WERI-Rb-1 (cell line): ENCODE results near the gene ADAMTSL2.

ENCODE experiments used
- DNase-seq: peaks from one replicate; pipeline ENCODE4 v3.0.0-alpha.2; 2020
- H3K27ac ChIP-seq: fragments of 250-450 bp; sonication (Bioruptor Pico); 2 replicates; pipeline ENCODE4 v1.5.1; 2020; ENCODE audit warnings: mild to moderate bottlenecking, moderate library complexity
- H3K27me3 ChIP-seq: fragments of 250-450 bp; sonication (Bioruptor Pico); 2 replicates; pipeline ENCODE4 v1.5.1; 2021; ENCODE audit warnings: mild to moderate bottlenecking, low read depth, moderate library complexity; ENCODE audit not compliant: insufficient read depth, severe bottlenecking
- H3K36me3 ChIP-seq: fragments of 250-450 bp; sonication (Bioruptor Pico); 2 replicates; pipeline ENCODE4 v1.5.1; 2020; ENCODE audit warnings: mild to moderate bottlenecking, moderate library complexity
- H3K4me3 ChIP-seq: 2 replicates; pipeline ENCODE4 v1.5.1; 2011; ENCODE audit warnings: low read depth, mild to moderate bottlenecking, control low read depth, low read length
- H3K9me3 ChIP-seq: fragments of 250-450 bp; sonication (Bioruptor Pico); 2 replicates; pipeline ENCODE4 v1.5.1; 2021; ENCODE audit warnings: mild to moderate bottlenecking, moderate library complexity; ENCODE audit not compliant: severe bottlenecking
- TF ChIP-seq, protein P1 (sequence below): IDR thresholded peaks from 2 replicates; pipeline ENCODE4 v1.5.1; 2011; ENCODE audit warnings: low read depth, mild to moderate bottlenecking, control low read depth, inconsistent platforms, low read length

Gene ADAMTSL2

DNA sequence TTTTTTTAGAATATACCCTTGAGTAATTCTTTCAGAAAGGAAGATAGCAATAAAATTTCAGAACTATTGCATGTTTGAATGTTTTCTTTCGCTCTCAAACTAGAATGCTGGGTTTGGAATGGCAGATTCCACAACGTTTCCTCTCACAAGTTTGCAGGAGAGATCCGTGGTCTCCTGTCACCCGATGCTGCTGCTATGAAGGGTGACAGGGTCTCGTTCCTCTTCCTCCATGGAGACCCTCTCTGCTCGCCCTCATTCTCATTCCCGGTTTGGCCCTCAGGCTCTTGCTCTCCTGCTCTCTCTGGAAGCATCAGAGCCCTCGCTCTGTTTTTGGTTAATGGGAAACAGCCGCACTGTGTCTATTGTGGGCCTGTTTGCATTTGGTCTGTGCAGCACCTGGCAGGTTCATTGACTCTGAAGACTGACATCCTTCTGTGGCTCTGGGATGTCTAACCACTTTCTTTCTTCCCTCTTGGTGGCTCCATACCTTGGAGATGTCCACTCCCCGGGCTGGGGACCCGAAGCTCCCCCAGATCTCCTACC is 87.3 kb downstream of the ADAMTSL2 start:
- TF ChIP-seq, protein P1, sequence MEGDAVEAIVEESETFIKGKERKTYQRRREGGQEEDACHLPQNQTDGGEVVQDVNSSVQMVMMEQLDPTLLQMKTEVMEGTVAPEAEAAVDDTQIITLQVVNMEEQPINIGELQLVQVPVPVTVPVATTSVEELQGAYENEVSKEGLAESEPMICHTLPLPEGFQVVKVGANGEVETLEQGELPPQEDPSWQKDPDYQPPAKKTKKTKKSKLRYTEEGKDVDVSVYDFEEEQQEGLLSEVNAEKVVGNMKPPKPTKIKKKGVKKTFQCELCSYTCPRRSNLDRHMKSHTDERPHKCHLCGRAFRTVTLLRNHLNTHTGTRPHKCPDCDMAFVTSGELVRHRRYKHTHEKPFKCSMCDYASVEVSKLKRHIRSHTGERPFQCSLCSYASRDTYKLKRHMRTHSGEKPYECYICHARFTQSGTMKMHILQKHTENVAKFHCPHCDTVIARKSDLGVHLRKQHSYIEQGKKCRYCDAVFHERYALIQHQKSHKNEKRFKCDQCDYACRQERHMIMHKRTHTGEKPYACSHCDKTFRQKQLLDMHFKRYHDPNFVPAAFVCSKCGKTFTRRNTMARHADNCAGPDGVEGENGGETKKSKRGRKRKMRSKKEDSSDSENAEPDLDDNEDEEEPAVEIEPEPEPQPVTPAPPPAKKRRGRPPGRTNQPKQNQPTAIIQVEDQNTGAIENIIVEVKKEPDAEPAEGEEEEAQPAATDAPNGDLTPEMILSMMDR = no peak
- Histone ChIP-seq H3K27me3 (no peaks in the 10 kb centered on the region), H3K9me3 (peaks cover 22% of the 10 kb centered on the region)

DNA sequence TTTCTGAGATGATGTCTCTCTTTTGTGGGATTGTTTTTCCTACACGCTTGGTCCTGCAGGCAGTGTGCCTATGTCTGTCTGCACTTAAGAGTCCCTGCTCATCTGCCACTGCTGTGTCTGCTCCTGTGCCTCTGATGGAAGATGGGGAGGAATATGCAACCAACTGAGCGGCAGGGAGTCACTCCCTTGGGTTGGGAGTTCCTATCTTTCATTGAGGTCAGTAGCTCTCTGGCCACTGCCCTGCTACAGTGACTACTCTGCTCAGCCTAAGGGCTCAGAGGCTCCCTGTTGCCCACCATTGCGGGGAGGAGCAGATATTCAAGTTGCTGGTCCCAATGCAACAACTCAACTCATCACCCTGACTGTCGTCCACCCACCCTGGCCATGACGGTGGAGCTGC is 88.1 kb downstream of the ADAMTSL2 start:
- no peak for DNase-seq
- no peak overlapping the region for H3K27ac ChIP-seq

More for the DNA sequence above, 87.3 kb downstream of the ADAMTSL2 start:
- Histone ChIP-seq H3K4me3 (no peak overlapping the region), H3K36me3 (no peaks in the 10 kb centered on the region), H3K27ac (no peak overlapping the region)
- DNase-seq = no peak

More for the DNA sequence above, 88.1 kb downstream of the ADAMTSL2 start:
- Histone ChIP-seq H3K27me3 (no peaks in the 10 kb centered on the region), H3K9me3 (peaks cover 22% of the 10 kb centered on the region), H3K4me3 (no peak overlapping the region), H3K36me3 (no peaks in the 10 kb centered on the region)
- TF ChIP-seq, protein P1 = no peak
